PC-3 (cell line): Measurements from ENCODE around the gene TSPAN1. TPM values are rescaled to one million over a fixed set of nuclear protein-coding genes. Genes with fewer than 3 reads are reported as not detected.

Source experiments
- ATAC-seq: fragments of 200-7000 bp; cut with Tn5 transposase; 2 replicates; pipeline ENCODE4 v1.9.1; 2020; ENCODE audit warnings: mild to moderate bottlenecking, moderate library complexity
- BruUV-seq: library from RNA; stranded (reverse); fragments of 400-500 nt; replicated peaks from 2 replicates; lab custom pipeline; 2021; lab: Mats Ljungman, UMichigan
- CTCF ChIA-PET: fragments of 300-600 bp; sonication (Branson Sonifier 250); formaldehyde crosslinking; loops from one replicate; lab custom pipeline; 2022; ENCODE audit warnings: antibody characterized with exemption; lab: Charles Lee
- POLR2A ChIA-PET: fragments of 300-600 bp; sonication (Branson Sonifier 250); formaldehyde crosslinking; loops from one replicate; lab custom pipeline; 2022; ENCODE audit warnings: antibody characterized with exemption; ENCODE audit not compliant: unreplicated experiment; lab: Charles Lee
- DNase-seq: peaks from one replicate; pipeline ENCODE4 v3.0.0-alpha.2; 2015
- H2AFZ ChIP-seq: fragments of 300-600 bp; sonication (generic); 2 replicates; pipeline ENCODE4 v1.6.0; 2016; ENCODE audit warnings: antibody characterized with exemption, low read length
- H3F3A ChIP-seq: fragments of 300-600 bp; sonication (generic); one replicate; pipeline ENCODE4 v1.6.0; 2017; ENCODE audit warnings: antibody characterized with exemption, low read length, control low read depth, mild to moderate bottlenecking; ENCODE audit not compliant: unreplicated experiment
- H3K27ac ChIP-seq: fragments of 300-600 bp; sonication (generic); 2 replicates; pipeline ENCODE4 v1.5.1; 2016; ENCODE audit warnings: mild to moderate bottlenecking, low read length
- H3K27me3 ChIP-seq: fragments of 300-600 bp; sonication (generic); 2 replicates; pipeline ENCODE4 v1.6.1; 2016; ENCODE audit warnings: low read length, mixed read lengths
- H3K36me3 ChIP-seq: fragments of 300-600 bp; sonication (generic); 2 replicates; pipeline ENCODE4 v1.6.1; 2016; ENCODE audit warnings: low read depth, mixed run types, low read length, mixed read lengths
- H3K4me1 ChIP-seq: fragments of 300-600 bp; sonication (generic); 2 replicates; pipeline ENCODE4 v1.5.1; 2016; ENCODE audit warnings: low read length; ENCODE audit not compliant: insufficient read depth
- H3K4me2 ChIP-seq: fragments of 300-600 bp; sonication (generic); 2 replicates; pipeline ENCODE4 v1.6.0; 2016; ENCODE audit warnings: low read length
- H3K4me3 ChIP-seq: fragments of 300-600 bp; sonication (generic); 2 replicates; pipeline ENCODE4 v1.5.1; 2016; ENCODE audit warnings: mild to moderate bottlenecking, low read length, mixed read lengths
- H3K79me2 ChIP-seq: fragments of 300-600 bp; sonication (generic); 2 replicates; pipeline ENCODE4 v1.6.1; 2017; ENCODE audit warnings: low read length, mixed read lengths
- H3K9ac ChIP-seq: fragments of 300-600 bp; sonication (generic); 2 replicates; pipeline ENCODE4 v1.6.0; 2016; ENCODE audit warnings: mild to moderate bottlenecking, low read length
- H3K9me2 ChIP-seq: fragments of 300-600 bp; sonication (generic); replicated peaks from 2 replicates; pipeline ENCODE4 v1.6.1; 2016; ENCODE audit warnings: mixed run types, low read length, mixed read lengths
- H3K9me3 ChIP-seq: fragments of 300-600 bp; sonication (generic); 2 replicates; pipeline ENCODE4 v1.6.1; 2016; ENCODE audit warnings: low read length, mixed read lengths
- H4K20me1 ChIP-seq: fragments of 300-600 bp; sonication (generic); 2 replicates; pipeline ENCODE4 v1.6.1; 2016; ENCODE audit warnings: low read length, mixed read lengths
- EZH2 ChIP-seq: fragments of 300-600 bp; sonication (generic); IDR thresholded peaks from one replicate; pipeline ENCODE4 v1.6.1; 2017; ENCODE audit warnings: antibody characterized with exemption, mild to moderate bottlenecking, low read length; ENCODE audit not compliant: unreplicated experiment
- EZH2phosphoT487 ChIP-seq: fragments of 300-600 bp; sonication (generic); IDR thresholded peaks from 2 replicates; pipeline ENCODE4 v1.6.1; 2018; ENCODE audit warnings: mild to moderate bottlenecking, antibody characterized with exemption, low read length, borderline replicate concordance
- intact Hi-C: fragments of 100-400 bp; cut with micrococcal nuclease; formaldehyde crosslinking; loops from 2 replicates; pipeline ENCODE4 v1.9.0; 2023
- total RNA-seq: library from RNA; depleted of rRNA; stranded (reverse); fragments of >200 nt; gene quantifications from 2 replicates; pipeline ENCODE4 v1.2.3, GENCODE V29; 2014
- TF ChIP-seq, protein P1 (sequence below): fragments of 300-600 bp; sonication (generic); conservative IDR thresholded peaks from 2 replicates; pipeline ENCODE4 v1.5.1; 2017; ENCODE audit warnings: antibody characterized with exemption, low read depth, mild to moderate bottlenecking, low read length

The TSPAN1 gene
- total RNA-seq, 1 experiment from 2014 or later, result 33.7 TPM

GRCh38 chr1:46153228-46153627 lies 21.7 kb upstream of the TSPAN1 start:
- no peak overlapping the region for H3K4me3 ChIP-seq
- CTCF ChIA-PET, result no interaction called here
- H3F3A ChIP-seq, result no peaks in the 10 kb centered on the region
- TF ChIP-seq EZH2, result no peak
- TF ChIP-seq, protein P1, sequence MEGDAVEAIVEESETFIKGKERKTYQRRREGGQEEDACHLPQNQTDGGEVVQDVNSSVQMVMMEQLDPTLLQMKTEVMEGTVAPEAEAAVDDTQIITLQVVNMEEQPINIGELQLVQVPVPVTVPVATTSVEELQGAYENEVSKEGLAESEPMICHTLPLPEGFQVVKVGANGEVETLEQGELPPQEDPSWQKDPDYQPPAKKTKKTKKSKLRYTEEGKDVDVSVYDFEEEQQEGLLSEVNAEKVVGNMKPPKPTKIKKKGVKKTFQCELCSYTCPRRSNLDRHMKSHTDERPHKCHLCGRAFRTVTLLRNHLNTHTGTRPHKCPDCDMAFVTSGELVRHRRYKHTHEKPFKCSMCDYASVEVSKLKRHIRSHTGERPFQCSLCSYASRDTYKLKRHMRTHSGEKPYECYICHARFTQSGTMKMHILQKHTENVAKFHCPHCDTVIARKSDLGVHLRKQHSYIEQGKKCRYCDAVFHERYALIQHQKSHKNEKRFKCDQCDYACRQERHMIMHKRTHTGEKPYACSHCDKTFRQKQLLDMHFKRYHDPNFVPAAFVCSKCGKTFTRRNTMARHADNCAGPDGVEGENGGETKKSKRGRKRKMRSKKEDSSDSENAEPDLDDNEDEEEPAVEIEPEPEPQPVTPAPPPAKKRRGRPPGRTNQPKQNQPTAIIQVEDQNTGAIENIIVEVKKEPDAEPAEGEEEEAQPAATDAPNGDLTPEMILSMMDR, result no peak
- no peak for TF ChIP-seq EZH2phosphoT487
- H3K9me2 ChIP-seq, result no peaks in the 10 kb centered on the region
- H3K27me3 ChIP-seq, result no peaks in the 10 kb centered on the region
- H3K4me2 ChIP-seq, result no peak overlapping the region
- H3K36me3 ChIP-seq, result no peaks in the 10 kb centered on the region
- intact Hi-C loops, result no loop called here
- H2AFZ ChIP-seq, result no peak overlapping the region
- H4K20me1 ChIP-seq, result no peaks in the 10 kb centered on the region
- DNase-seq, result no peak
- no peaks in the 10 kb centered on the region for H3K4me1 ChIP-seq
- BruUV-seq, result no TSS peak
- H3K9ac ChIP-seq, result no peak overlapping the region
- no peaks in the 10 kb centered on the region for H3K79me2 ChIP-seq
- no peak for ATAC-seq
- H3K27ac ChIP-seq, result no peak overlapping the region
- H3K9me3 ChIP-seq, result no peaks in the 10 kb centered on the region
- POLR2A ChIA-PET, result no interaction called here

GRCh38 chr1:46153732-46154131 lies 21.2 kb upstream of the TSPAN1 start:
- H2AFZ ChIP-seq, result no peak overlapping the region
- no peak overlapping the region for H3K9ac ChIP-seq
- CTCF ChIA-PET, result no interaction called here
- no peak for DNase-seq
- H3K79me2 ChIP-seq, result no peaks in the 10 kb centered on the region
- ATAC-seq, result no peak
- POLR2A ChIA-PET, result no interaction called here
- H3K9me2 ChIP-seq, result no peaks in the 10 kb centered on the region
- no TSS peak for BruUV-seq
- intact Hi-C loops, result no loop called here
- H3K4me3 ChIP-seq, result no peak overlapping the region
- no peaks in the 10 kb centered on the region for H3K36me3 ChIP-seq
- no peaks in the 10 kb centered on the region for H3K27me3 ChIP-seq
- H3K27ac ChIP-seq, result no peak overlapping the region
- TF ChIP-seq EZH2phosphoT487, result no peak
- TF ChIP-seq, protein P1, result no peak
- TF ChIP-seq EZH2, result no peak
- H4K20me1 ChIP-seq, result no peaks in the 10 kb centered on the region
- H3F3A ChIP-seq, result no peaks in the 10 kb centered on the region
- H3K4me2 ChIP-seq, result no peak overlapping the region
- H3K9me3 ChIP-seq, result no peaks in the 10 kb centered on the region
- H3K4me1 ChIP-seq, result no peaks in the 10 kb centered on the region

DNA sequence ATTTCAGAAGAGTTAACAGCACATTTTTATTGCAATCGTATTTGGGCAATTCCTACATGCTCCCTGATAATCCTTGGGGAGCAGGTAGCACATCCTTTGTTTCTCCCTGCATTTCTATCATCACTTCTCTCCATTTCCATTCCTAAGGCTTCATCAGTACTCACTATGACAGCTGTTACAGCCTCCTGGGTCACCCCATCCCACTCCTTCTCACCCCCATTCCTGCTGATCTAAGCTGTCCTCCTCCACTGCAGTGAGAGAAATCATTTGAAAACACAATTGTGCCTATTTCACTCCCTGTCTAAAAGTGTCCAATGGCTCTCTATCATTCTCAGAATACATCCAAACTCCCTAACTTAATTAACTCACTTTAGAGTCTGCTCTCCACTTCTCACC lies 17.0 kb upstream of the TSPAN1 start:
- Histone ChIP-seq H4K20me1 (no peaks in the 10 kb centered on the region), H3K9me2 (no peaks in the 10 kb centered on the region), H3K27me3 (no peaks in the 10 kb centered on the region), H3K4me3 (no peak overlapping the region), H3K9ac (no peak overlapping the region), H3K27ac (no peak overlapping the region), H3F3A (no peaks in the 10 kb centered on the region), H3K4me1 (no peaks in the 10 kb centered on the region), H3K79me2 (no peaks in the 10 kb centered on the region), H2AFZ (no peak overlapping the region), H3K9me3 (no peaks in the 10 kb centered on the region), H3K36me3 (no peaks in the 10 kb centered on the region), H3K4me2 (no peak overlapping the region)
- POLR2A ChIA-PET, result no interaction called here
- BruUV-seq, result no TSS peak
- CTCF ChIA-PET, result no interaction called here
- ATAC-seq (no peak), DNase-seq (no peak)
- no peak for TF ChIP-seq EZH2
- TF ChIP-seq, protein P1, result no peak
- TF ChIP-seq EZH2phosphoT487, result no peak
- intact Hi-C loops, result no loop called here
